Peyer's patch (tissue), 4 donors: ENCODE measurements around the gene PPP6R1. TPM values are rescaled to one million over a fixed set of nuclear protein-coding genes. Genes with fewer than 3 reads are reported as not detected.

Source experiments
- DNase-seq, 3 donors: peaks; one replicate each; pipeline ENCODE4 v3.0.0-alpha.2; 2017 to 2019
- H3K27ac ChIP-seq, 4 donors: fragments of 200-600 bp; sonication (generic); one replicate each; pipeline ENCODE4 v1.5.1; 2016 to 2019
- H3K27me3 ChIP-seq, 2 donors: fragments of 200-600 bp; sonication (generic); one replicate each; pipeline ENCODE4 v1.5.1; 2019
- H3K36me3 ChIP-seq, 3 donors: fragments of 200-600 bp; sonication (generic); one replicate each; pipeline ENCODE4 v1.5.1; 2016 to 2019
- H3K4me1 ChIP-seq, 4 donors: fragments of 200-600 bp; sonication (generic); one replicate each; pipeline ENCODE4 v1.5.1; 2016 to 2019
- H3K4me3 ChIP-seq, 4 donors: fragments of 200-600 bp; sonication (generic); 1 replicate in 3 of 4; 2 replicates in 1 of 4; pipeline ENCODE4 v1.5.1; 2016 to 2019; ENCODE audit warnings: mild to moderate bottlenecking in 1 of 4
- H3K9me3 ChIP-seq, 4 donors: fragments of 200-600 bp; sonication (generic); one replicate each; pipeline ENCODE4 v1.5.1; 2016 to 2019; ENCODE audit warnings: mild to moderate bottlenecking in 1 of 4
- CTCF ChIP-seq, 6 experiments: fragments of 450-650 bp in 4 of 6; fragments of 200-600 bp in 2 of 6; sonication (generic) in 1 of 6; IDR thresholded peaks; one replicate each; pipeline ENCODE4 v1.5.1; 2017 to 2019; ENCODE audit warnings: antibody characterized with exemption in 6 of 6, mild to moderate bottlenecking in 3 of 6, moderate library complexity in 1 of 6
- POLR2A ChIP-seq, 2 donors: fragments of 450-650 bp; IDR thresholded peaks; one replicate each; pipeline ENCODE4 v1.5.1; 2017; ENCODE audit warnings: antibody characterized with exemption in 2 of 2, mild to moderate bottlenecking in 2 of 2, moderate library complexity in 2 of 2
- total RNA-seq, 4 donors: library from RNA; depleted of rRNA; stranded (reverse); fragments of >200 nt; gene quantifications; one replicate each; pipeline ENCODE4 v1.1.0, GENCODE V29; 2016

Gene PPP6R1
- total RNA-seq, 4 donors from 2014 or later: 71.2 to 123 (median 94.8) TPM

DNA sequence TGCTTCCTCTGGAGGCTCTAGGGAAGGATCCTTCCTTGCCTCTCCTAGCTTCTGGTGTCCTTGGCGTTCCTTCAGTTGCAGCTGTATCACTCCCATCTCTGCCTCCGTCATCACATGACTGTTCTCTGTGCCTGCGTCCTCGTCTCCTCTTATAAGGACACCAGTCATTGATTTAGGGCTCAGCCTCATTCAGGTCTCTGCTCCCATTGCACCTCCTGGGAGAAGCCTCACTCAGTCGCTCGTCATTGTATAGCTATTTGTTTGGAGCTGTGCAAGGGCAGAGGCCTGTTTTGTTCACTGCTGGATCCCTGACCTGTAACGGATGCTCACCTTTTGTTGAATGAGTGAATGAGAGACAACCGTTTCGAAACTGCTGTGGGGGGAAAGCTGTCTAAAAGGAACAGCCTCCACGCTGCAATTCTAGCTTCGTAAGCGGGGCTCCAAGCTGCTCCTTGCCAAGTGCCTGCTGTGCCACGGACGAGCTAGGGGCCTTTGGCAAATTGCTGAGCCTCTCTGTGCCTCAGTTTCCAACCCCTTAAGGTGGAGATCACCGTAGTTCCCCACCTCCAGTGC is 42.2 kb upstream of the PPP6R1 start:
- Histone ChIP-seq H3K36me3 (no peaks in the 10 kb centered on the region), H3K27me3 (no peaks in the 10 kb centered on the region), H3K4me1 (peaks cover 0 to 8% (median 0%) of the 10 kb centered on the region in 4 donors), H3K9me3 (no peaks in the 10 kb centered on the region), H3K27ac (no peak overlapping the region), H3K4me3 (no peak overlapping the region)
- TF ChIP-seq POLR2A (IDR thresholded peaks at IDR 0.05) (no peak), CTCF (IDR thresholded peaks at IDR 0.05) (no peak)
- no peak for DNase-seq

GRCh38 chr19:55299991-55300390 is 41.2 kb upstream of the PPP6R1 start:
- no peaks in the 10 kb centered on the region for H3K36me3 ChIP-seq
- TF ChIP-seq POLR2A (IDR thresholded peaks at IDR 0.05) (no peak), CTCF (IDR thresholded peaks at IDR 0.05) (no peak)
- no peak overlapping the region for H3K4me3 ChIP-seq
- H3K27ac ChIP-seq: no peak overlapping the region
- no peaks in the 10 kb centered on the region for H3K9me3 ChIP-seq
- no peak for DNase-seq
- no peaks in the 10 kb centered on the region for H3K27me3 ChIP-seq
- peaks cover 0 to 8% (median 0%) of the 10 kb centered on the region in 4 donors for H3K4me1 ChIP-seq

DNA sequence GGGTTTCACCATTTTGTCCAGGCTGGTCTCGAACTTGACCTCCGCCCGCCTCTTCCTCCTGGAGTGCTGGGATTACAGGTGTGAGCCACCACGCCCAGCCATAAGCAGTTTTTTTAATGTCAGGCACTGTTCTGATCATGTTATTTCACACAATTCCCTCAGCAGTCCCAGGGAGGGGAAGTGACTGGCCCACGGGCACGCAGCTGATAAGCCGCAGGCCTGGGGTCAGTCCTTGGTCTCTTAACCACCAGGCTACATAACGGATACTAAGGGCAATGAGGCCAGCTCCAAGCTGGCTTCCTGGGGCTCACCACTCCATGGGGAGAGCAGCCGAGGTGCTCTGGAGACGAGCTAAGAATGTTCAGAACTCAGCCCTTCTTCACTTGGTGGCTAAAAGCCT is 38.5 kb upstream of the PPP6R1 start:
- Histone ChIP-seq H3K4me1 (peaks cover 0 to 8% (median 0%) of the 10 kb centered on the region in 4 donors), H3K36me3 (no peaks in the 10 kb centered on the region), H3K4me3 (no peak overlapping the region), H3K27ac (no peak overlapping the region), H3K9me3 (no peaks in the 10 kb centered on the region), H3K27me3 (no peaks in the 10 kb centered on the region)
- TF ChIP-seq CTCF (IDR thresholded peaks at IDR 0.05) (no peak), POLR2A (IDR thresholded peaks at IDR 0.05) (no peak)
- no peak for DNase-seq

DNA sequence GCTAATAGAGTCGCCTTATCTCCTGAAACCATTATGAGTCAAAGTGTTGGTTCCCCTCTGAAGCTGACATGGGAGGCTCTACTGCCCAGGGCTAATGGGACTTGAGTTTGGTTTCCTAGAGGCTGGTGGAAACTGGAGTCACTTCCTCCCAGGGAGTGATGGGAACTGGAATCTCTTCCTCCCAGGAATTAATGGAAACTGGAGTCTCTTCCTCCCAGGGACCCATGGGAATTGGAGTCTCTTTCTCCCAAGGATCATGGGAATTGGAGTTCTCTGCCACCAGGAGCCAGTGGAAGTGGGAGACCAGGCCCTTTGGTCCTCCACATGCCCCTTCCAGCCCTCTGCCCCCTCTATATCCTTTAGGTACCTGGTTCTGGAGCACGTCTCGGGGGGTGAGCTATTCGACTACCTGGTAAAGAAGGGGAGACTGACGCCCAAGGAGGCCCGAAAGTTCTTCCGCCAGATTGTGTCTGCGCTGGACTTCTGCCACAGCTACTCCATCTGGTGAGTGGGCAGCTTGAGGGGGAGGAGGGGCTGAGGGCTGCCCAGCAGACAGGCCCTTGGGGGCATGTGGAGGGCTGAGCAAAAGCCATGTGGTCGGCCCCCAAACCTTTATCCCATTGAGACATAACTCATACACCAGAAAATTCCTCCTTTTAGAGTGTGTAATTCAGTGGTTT is 30.4 kb upstream of the PPP6R1 start:
- H3K36me3 ChIP-seq: no peaks in the 10 kb centered on the region
- H3K9me3 ChIP-seq: no peaks in the 10 kb centered on the region
- peaks cover 0 to 4% (median 0%) of the 10 kb centered on the region in 4 donors for H3K4me1 ChIP-seq
- H3K27me3 ChIP-seq: no peaks in the 10 kb centered on the region
- DNase-seq: no peak
- TF ChIP-seq CTCF (IDR thresholded peaks at IDR 0.05): no peak
- no peak for TF ChIP-seq POLR2A (IDR thresholded peaks at IDR 0.05)
- no peak overlapping the region for H3K27ac ChIP-seq
- no peak overlapping the region for H3K4me3 ChIP-seq

DNA sequence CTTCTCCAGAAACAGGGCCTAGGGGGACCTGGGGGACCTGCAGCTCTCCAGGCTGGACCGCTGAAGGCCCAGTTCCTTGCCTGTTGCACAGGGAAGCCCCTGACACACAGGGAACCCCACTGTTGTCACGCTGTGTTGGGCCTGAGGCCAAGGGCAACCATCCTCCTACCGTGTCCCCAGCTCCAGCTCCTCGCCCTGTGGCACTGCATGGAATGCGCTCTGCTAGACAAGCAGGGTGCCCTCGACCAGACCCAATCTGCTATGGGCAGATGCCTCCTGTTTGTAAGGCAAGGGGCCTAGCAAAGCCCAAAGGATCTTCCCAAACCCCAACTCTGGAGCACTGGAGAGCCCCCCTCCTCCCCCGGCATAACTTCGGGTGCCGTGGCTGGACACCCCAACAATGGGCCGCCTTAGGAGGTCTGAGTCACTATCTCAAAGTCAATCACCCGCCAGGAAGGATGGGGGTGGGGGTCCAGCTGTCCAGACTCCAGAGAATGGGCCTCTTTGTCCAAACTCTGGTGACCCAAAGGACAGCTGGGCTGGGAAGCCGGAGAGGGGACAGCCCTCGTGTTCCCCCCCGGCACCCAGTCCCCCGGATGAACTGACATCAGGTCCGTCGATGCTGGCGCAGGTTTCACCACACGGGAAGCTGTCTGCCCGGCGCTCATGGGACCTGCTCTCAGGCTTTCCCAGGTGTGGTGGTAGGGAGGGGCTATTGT is 28.7 kb upstream of the PPP6R1 start:
- peaks cover 0 to 7% (median 0%) of the 10 kb centered on the region in 4 donors for H3K4me1 ChIP-seq
- DNase-seq: no peak
- no peaks in the 10 kb centered on the region for H3K27me3 ChIP-seq
- no peaks in the 10 kb centered on the region for H3K9me3 ChIP-seq
- no peak for TF ChIP-seq POLR2A (IDR thresholded peaks at IDR 0.05)
- TF ChIP-seq CTCF (IDR thresholded peaks at IDR 0.05): no peak
- no peak overlapping the region for H3K27ac ChIP-seq
- H3K36me3 ChIP-seq: no peaks in the 10 kb centered on the region
- no peak overlapping the region for H3K4me3 ChIP-seq
